ENCODE measurements around the gene GIMD1.
A peak's percentile ranks its signal among the peaks of the same experiment; 100 is the strongest.
"Not testable (repeated sequence)": the region's sequence is repeated elsewhere in the genome, so short reads cannot be mapped to it uniquely, and the experiment has no call there.

The GIMD1 gene

DNA sequence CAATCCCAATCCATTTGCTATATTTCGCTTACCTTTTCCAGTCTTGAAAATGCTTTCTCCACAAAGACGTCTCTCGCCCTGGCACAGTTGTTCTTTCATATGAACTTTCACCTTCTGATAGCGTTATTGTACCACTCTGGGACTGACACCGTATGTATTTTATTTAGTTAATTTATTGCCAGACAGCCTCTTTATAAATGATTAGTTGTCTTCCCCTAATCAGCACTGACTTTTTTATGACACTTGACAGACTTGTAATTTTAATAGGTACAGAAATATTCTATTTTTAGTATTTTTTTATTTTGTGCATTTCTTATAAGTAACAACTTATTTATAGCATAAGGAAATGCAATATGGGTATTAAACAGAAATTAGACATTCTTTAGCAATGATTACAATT, at the start of gene GIMD1:
GIMD1 (minus strand) TSS at position 101 of the 400 bp plus-strand sequence. CDS start 1,343 bp downstream, outside the sequence.
- no peak for DNase-seq

DNA sequence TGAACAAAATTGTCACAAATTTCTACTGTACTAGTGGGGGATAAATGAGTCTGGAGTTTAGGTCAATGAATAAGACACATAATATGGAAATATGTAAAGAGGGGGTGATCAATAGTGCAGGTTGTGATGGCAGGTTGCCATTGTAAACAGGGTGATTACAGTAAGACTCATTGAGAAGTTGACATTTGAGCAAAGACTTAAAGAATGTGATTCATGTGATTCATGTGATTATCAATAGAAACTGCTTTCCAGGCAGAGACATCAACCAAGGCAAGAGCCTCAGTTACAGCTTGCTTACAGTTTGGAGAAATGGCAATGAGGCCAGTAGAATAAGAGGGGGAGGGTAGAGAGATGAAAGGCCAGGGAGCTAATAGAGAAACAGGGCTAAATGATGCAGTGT, 45.8 kb upstream of the GIMD1 start:
- DNase-seq: no peak

DNA sequence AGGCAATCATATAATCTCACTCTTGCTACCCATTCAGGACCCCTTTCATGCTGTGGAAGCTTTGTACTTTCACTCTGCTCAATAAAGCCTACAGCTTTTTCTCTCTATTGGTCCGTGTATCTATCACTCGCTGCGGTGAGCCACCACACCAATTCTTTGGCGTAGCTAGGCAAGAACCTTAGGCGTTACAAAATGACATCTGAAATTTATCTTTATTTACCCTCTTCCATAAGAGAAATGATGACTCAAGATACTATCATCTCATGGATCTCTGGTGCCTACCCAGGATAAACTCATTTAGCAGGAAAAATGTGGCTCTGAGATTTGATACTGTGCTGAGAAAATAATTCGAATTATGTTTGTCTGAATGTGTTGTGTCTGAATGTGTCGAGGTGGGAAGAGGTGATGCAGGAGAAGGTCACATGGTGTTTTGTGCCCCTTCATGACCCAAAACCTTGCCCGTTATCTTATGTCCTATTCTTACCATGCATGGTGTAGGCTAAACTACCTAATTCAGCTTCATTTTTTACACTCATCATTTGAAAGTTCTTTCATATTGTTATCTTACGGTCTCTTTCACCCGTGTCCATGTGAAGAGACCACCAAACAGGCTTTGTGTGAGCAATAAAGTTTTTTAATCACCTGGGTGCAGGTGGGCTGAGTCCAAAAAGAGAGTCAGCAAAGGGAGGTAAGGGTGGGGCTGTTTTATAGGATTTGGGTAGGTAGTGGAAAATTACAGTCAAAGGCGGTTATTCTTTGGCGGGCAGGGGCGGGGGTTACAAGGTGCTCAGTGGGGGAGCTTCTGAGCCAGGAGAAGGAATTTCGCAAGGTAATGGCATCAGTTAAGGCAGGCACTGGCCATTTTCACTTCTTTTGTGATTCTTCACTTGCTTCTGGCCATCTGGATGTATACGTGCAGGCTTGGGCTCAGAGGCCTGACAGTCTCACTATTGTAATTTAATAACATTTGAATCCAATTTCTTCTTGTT, 41.6 kb upstream of the GIMD1 start:
- DNase-seq: no peak

DNA sequence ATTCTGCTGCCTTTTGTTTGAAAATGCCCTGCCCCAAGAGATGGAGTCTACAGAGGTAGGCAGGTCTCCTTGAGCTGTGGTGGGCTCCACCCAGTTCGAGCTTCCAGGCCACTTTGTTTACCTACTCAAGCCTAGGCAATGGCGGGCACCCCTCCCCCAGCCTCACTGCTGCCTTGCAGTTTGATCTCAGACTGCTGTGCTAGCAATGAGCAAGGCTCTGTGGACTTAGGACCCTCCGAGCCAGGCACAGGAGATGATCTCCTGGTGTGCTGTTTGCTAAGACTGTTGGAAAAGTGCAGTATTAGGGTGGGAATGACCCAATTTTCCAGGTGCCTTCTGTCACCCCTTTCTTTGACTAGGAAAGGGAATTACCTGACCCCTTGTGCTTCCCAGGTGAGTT, 39.4 kb upstream of the GIMD1 start:
- not testable (repeated sequence) for DNase-seq

GRCh38 chr4:106401157-106401556, 32.6 kb upstream of the GIMD1 start:
- DNase-seq: no peak

DNA sequence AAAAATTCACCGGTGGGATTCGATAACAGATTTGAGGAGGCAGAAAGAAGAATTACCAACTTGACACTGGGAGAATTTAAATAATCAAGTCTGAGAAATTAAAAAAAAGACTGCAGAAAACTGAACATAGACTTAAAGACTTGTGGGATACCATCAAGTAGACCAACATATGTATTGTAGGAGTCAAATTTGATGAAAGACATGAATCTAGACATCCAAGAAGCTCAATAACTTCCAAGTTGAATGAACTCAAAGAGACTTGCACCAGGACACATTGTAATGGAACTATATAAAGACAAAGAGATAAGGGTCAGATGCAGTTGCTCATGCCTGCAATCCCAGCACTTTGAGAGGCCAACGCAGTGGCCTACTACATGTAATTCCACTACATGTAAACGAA, 30.3 kb upstream of the GIMD1 start:
- DNase-seq: not testable (repeated sequence)

- DNase-seq: no peak
These were observed 27.0 kb upstream of the GIMD1 start for GRCh38 chr4:106395582-106395981.

- DNase-seq: no peak
These were observed 17.3 kb upstream of the GIMD1 start for GRCh38 chr4:106385853-106386393.

DNA sequence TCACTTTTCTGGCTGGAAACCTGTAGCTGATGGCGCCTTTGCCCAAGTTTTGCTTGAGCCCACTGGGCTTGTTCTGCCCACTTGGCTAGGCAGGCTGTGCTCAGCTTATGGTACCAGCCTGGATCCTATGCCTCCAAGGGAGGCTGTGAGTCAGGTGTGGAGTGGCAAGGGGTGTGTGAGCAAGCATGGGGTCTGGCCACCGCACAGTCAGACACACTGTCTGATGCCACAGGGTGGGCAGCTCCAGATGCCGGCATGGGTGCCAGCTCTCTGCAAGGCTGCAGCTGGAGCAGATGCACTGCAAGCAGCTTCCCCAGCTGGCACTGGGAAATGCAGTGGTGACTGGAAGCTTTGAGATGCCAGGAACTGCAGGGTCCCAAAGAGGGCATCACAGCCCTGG, 16.3 kb upstream of the GIMD1 start:
- no peak for DNase-seq

DNA sequence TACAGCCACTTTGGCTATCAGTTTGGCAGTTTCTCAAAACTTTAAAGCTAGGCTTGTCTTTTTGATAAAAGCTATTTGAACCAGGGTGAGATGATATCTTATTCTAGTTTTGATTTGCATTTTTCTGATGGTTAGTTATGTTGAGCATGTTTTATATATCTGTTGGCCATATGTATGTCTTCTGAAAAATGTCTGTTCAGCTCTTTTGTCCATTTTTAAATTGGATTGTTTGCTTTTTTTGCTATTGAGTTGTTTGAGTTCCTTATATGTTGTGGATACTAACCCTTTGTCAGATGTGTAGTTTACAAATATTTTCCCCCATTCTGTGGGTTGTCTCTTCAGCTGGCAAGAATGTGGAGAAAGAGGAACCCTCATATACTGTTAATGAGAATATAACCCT, 11.6 kb upstream of the GIMD1 start:
- no peak for DNase-seq

- no peak for DNase-seq
These were observed 4.4 kb upstream of the GIMD1 start for GRCh38 chr4:106373026-106373425.

GRCh38 chr4:106371161-106371560, 2.6 kb upstream of the GIMD1 start:
- no peak for DNase-seq

GRCh38 chr4:106370214-106370613, 1.6 kb upstream of the GIMD1 start:
- no peak for DNase-seq

DNA sequence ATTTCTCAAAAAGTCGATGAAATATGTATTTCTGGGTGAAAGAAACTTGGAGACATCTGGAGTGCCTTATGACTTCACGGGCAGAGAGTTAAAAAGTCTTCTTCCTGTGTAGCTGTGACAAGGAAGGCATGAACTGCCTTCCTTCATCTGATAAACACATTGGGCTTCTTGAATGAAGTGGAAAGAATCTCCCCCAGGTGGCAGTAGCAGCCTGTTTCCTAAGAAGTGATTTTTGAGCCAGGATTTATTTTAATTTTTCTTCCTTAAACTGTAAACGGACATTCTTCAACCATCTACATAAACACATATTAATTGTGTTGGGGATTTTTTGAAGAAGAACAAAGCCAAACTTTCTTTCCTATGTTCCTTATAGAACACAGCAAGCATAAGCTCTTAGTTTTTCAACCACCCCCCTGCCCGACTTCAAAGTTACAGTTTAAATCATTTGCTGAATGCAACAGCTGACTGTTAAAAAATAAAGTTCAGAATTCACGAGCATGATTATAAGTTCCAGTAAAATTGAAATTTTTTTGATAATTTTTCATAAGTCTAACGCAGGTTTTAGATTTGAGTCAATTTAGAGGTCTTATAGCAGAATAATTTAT, 980 bp upstream of the GIMD1 start:
- peak; percentile 37 for DNase-seq

DNA sequence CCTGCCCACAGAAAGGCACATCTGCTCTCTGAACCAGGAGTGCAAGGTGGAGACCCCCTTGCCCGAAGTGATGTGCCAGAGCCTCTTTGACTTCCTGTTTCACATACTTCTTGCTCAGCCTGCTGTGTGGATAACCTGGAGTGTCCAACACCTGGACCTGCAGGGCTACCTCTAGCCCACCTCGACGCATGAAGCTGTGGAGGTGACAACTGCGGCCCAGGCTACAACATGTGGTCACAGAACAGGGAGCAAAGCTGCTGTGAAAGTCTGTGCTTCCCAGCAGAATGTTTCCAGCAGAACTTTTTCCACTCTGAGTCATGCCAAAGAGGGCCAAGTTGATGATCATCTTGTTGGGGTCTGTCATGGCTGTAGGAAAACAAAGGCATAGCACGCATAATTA, 1.5 kb downstream of the GIMD1 start:
- no peak for DNase-seq

DNA sequence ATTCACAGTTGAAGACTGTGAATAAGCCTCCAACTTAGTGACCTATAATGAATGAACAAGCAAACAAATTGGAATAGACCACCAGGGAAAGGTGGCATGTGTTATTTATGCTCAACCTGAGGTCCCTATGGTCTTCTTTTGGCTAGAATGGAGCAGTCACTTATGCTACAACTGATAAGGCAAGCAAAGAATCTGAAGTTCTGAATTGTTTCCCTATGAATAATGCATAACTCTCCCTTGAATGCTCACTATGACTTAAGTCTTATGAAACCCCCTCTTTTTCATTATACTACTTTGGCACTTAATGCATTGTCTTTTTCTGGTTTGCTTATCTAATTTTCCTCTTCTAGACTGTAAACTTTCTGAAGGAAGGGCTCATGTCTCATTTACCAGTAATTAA, 2.6 kb downstream of the GIMD1 start:
- DNase-seq: no peak

GRCh38 chr4:106365613-106366012, 3.0 kb downstream of the GIMD1 start:
- DNase-seq: no peak

GRCh38 chr4:106364282-106364681, 4.3 kb downstream of the GIMD1 start:
- no peak for DNase-seq

DNA sequence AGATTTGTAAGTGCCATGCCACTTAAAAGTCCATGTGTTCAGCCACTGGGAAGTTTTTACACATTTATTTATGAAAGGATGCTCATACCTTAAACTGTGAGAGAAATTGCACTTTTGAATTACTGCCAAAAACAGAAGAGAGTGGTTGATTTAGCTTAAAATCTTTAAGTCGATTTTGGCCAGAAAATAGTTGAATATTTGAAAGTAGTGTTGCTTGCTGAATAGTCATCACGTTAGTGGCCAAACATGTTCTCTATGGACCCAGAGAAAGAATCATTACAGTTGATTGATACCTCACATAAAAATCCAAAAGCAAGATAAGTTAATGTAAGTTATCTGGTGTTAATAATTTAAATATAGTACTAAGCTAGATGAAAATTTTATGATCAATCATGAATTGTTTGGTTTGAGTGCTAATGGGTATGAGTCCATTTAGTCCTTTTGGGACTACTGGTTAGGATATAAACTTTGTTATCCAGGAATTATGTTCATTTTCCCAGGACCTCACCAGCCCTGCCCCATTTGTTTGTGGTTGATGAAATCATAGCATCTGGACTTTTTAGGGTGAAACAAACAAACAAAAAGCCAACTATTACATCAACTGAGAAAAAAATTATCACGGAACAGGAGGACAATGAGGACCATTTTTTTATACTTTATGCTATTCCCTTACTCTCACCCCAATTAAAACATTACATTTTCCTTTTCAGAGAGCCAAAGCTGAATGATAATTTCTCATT, 6.3 kb downstream of the GIMD1 start:
- DNase-seq: no peak

DNA sequence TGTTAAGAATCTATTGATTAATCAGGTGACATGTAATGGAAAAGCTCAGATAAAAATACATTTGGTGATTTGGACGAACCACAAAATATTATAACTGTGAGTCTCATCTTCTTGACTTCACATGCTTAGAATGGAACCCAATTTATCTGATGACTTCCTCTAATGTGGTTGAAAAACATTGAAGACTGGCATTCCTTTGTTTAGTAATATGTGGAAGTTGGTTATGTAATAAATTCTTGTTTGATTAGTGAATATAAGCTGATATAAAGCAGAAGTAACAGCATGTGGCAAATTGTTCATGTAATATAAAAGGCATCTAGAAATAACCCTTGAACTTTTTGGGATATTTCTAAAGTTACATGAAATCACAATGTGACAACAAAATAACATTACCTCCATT, 9.7 kb downstream of the GIMD1 start:
- DNase-seq: no peak

- DNase-seq: no peak
These were observed 13.4 kb downstream of the GIMD1 start for GRCh38 chr4:106355193-106355592.

- DNase-seq: no peak
These were observed 14.8 kb downstream of the GIMD1 start for GRCh38 chr4:106353786-106354185.

GRCh38 chr4:106351016-106351415, 17.6 kb downstream of the GIMD1 start:
- DNase-seq: no peak
